Astrocyte (in vitro differentiated cells and primary cell): Measurements from ENCODE around the gene CACNA1B.

ENCODE experiments used
- CTCF ChIP-seq: IDR thresholded peaks from 2 replicates; pipeline ENCODE4 v1.5.1; 2011; ENCODE audit warnings: low read depth, mild to moderate bottlenecking, inconsistent platforms, low read length, moderate library complexity; ENCODE audit not compliant: insufficient read depth
- EZH2 ChIP-seq: IDR thresholded peaks from 2 replicates; pipeline ENCODE4 v1.6.1; 2012; ENCODE audit warnings: mild to moderate bottlenecking, low read length, inconsistent platforms; ENCODE audit not compliant: insufficient read depth

- TF ChIP-seq CTCF (no peak), EZH2 (no peak)
Measured at GRCh38 chr9:137975936-137976565, 98.5 kb downstream of the CACNA1B start.
